Colonic mucosa (tissue), 4 donors: ENCODE results near the gene SPPL3. TPM values are rescaled to one million over a fixed set of nuclear protein-coding genes. Genes with fewer than 3 reads are reported as not detected.
"Not testable (repeated sequence)": the region's sequence is repeated elsewhere in the genome, so short reads cannot be mapped to it uniquely, and the experiment has no call there.

Source experiments
- DNase-seq: peaks from one replicate; pipeline ENCODE4 v3.0.0-alpha.2; 2020
- H3K27ac ChIP-seq: fragments of 200-600 bp; one replicate; pipeline ENCODE4 v1.8.0; 2021
- H3K27me3 ChIP-seq: fragments of 200-600 bp; one replicate; pipeline ENCODE4 v1.8.0; 2021
- H3K36me3 ChIP-seq: fragments of 200-600 bp; one replicate; pipeline ENCODE4 v1.8.0; 2021
- H3K4me1 ChIP-seq: fragments of 200-600 bp; one replicate; pipeline ENCODE4 v1.8.0; 2021; ENCODE audit warnings: mild to moderate bottlenecking
- H3K4me3 ChIP-seq: fragments of 200-600 bp; one replicate; pipeline ENCODE4 v1.8.0; 2021
- H3K9ac ChIP-seq, 2 donors: one replicate each; pipeline ENCODE4 v1.7.0; 2013; ENCODE audit warnings: control low read depth in 2 of 2, low read depth in 2 of 2, low read length in 2 of 2
- H3K9me3 ChIP-seq: fragments of 200-600 bp; one replicate; pipeline ENCODE4 v1.8.0; 2021
- CTCF ChIP-seq: fragments of 200-600 bp; IDR thresholded peaks from one replicate; pipeline ENCODE4 v1.8.0; 2022; ENCODE audit warnings: antibody characterized with exemption, mild to moderate bottlenecking
- intact Hi-C: fragments of 100-400 bp; cut with DNase I; formaldehyde crosslinking; loops from one replicate; pipeline ENCODE4 v1.14.1; 2022
- total RNA-seq, 2 donors: library from RNA; stranded (reverse); fragmentation: NEBNext Ultra II Directional in 1 of 2; extraction: Animal tissue kit (Norgen Biotek cat#: 25700) in 1 of 2; gene quantifications; one replicate each; pipeline ENCODE4 v1.2.1, GENCODE V29; 2021
- donor health status: healthy.
- donor health status: DM: no; HTN: no; CAD: no.
- donor health status: DM: no; HTN: no; CAD: no.

SPPL3 gene
- total RNA-seq, 2 donors from 2014 or later, result 44.7 to 55.2 TPM

GRCh38 chr12:120797677-120798642, 106.2 kb downstream of the SPPL3 start:
- no peak overlapping the region for H3K4me3 ChIP-seq
- H3K27ac ChIP-seq, result no peak overlapping the region
- no peaks in the 10 kb centered on the region for H3K36me3 ChIP-seq
- no peak overlapping the region for H3K9ac ChIP-seq
- no peaks in the 10 kb centered on the region for H3K27me3 ChIP-seq
- H3K4me1 ChIP-seq, result no peaks in the 10 kb centered on the region
- TF ChIP-seq CTCF, result no peak
- intact Hi-C loops, result no loop called here
- no peaks in the 10 kb centered on the region for H3K9me3 ChIP-seq
- no peak for DNase-seq

- no peak for DNase-seq
- Histone ChIP-seq H3K9me3 (no peaks in the 10 kb centered on the region), H3K27ac (no peak overlapping the region), H3K9ac (no peak overlapping the region), H3K4me1 (no peaks in the 10 kb centered on the region), H3K27me3 (no peaks in the 10 kb centered on the region), H3K4me3 (no peak overlapping the region), H3K36me3 (no peaks in the 10 kb centered on the region)
- intact Hi-C loops, result no loop called here
- no peak for TF ChIP-seq CTCF
These were observed 108.5 kb downstream of the SPPL3 start for GRCh38 chr12:120795441-120796178.

GRCh38 chr12:120793357-120793756, 110.8 kb downstream of the SPPL3 start:
- DNase-seq, result no peak
- no peak overlapping the region for H3K27ac ChIP-seq

GRCh38 chr12:120792456-120792855, 111.7 kb downstream of the SPPL3 start:
- H3K4me1 ChIP-seq, H3K9me3 ChIP-seq, intact Hi-C loops, H3K27ac ChIP-seq, H3K9ac ChIP-seq, H3K4me3 ChIP-seq, H3K27me3 ChIP-seq, H3K36me3 ChIP-seq, DNase-seq: not testable (repeated sequence)

More at GRCh38 chr12:120793357-120793756, 110.8 kb downstream of the SPPL3 start:
- Histone ChIP-seq H3K36me3 (no peaks in the 10 kb centered on the region), H3K27me3 (no peaks in the 10 kb centered on the region), H3K9ac (no peak overlapping the region), H3K4me3 (no peak overlapping the region), H3K4me1 (no peaks in the 10 kb centered on the region), H3K9me3 (no peaks in the 10 kb centered on the region)
- intact Hi-C loops, result no loop called here
- no peak for TF ChIP-seq CTCF

- Histone ChIP-seq H3K36me3 (no peaks in the 10 kb centered on the region), H3K9me3 (no peaks in the 10 kb centered on the region), H3K27me3 (no peaks in the 10 kb centered on the region), H3K9ac (peak overlapping the region in 1 of 2 donors; percentile 12), H3K27ac (no peak overlapping the region), H3K4me3 (no peak overlapping the region), H3K4me1 (no peaks in the 10 kb centered on the region)
- intact Hi-C loops, result no loop called here
- TF ChIP-seq CTCF, result no peak
- no peak for DNase-seq
These were observed 112.4 kb downstream of the SPPL3 start for GRCh38 chr12:120791669-120792176.
